Prostate gland (tissue), 2 donors: ENCODE measurements around the gene CSF2.

Experiments
- POLR2A ChIP-seq: fragments of 450-650 bp; IDR thresholded peaks from one replicate; pipeline ENCODE4 v1.6.1; 2016; ENCODE audit warnings: antibody characterized with exemption, mild to moderate bottlenecking
- POLR2AphosphoS5 ChIP-seq: sonication (generic); formaldehyde crosslinking; IDR thresholded peaks from one replicate; pipeline ENCODE4 v1.6.1; 2017; ENCODE audit warnings: antibody characterized with exemption
- TF ChIP-seq, protein P1 (sequence below), 4 experiments: fragments of 200-600 bp in 2 of 4; fragments of 450-650 bp in 2 of 4; sonication (generic) in 2 of 4; IDR thresholded peaks; 1 replicate in 3 of 4; 2 replicates in 1 of 4; pipeline ENCODE4 v1.5.1; 2016 to 2019; ENCODE audit warnings: antibody characterized with exemption in 4 of 4, mild to moderate bottlenecking in 2 of 4, moderate library complexity in 2 of 4

DNA sequence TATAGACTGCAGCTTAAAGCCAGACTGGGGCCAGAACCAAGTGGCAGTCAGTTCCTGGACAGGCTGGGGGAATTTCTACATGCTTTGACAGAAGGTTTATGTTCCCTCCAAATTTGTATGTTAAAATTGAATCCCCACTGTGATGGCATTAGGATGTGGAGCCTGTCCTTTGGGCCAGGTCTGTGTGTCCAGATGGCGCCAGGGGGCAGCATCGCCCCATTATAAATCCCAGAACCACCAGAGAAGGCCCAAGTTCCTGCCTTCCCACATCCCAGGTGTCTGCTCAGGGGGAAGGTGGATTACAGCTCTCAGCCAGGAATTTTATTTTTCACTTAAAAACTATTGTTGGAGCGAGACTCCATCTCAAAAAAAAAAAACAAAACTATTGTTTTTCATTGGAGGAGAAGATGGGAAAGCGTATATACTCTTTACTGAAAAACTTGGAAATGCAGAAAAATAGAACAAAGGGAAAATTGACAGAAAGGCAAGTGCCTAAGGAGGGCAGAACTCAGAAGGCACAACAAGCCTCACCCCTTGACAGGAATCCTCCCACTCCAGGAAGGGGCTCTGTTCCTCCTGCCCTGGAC is 8.1 kb upstream of the CSF2 start:
- TF ChIP-seq POLR2AphosphoS5 (no peak), POLR2A (no peak)
- TF ChIP-seq, protein P1, sequence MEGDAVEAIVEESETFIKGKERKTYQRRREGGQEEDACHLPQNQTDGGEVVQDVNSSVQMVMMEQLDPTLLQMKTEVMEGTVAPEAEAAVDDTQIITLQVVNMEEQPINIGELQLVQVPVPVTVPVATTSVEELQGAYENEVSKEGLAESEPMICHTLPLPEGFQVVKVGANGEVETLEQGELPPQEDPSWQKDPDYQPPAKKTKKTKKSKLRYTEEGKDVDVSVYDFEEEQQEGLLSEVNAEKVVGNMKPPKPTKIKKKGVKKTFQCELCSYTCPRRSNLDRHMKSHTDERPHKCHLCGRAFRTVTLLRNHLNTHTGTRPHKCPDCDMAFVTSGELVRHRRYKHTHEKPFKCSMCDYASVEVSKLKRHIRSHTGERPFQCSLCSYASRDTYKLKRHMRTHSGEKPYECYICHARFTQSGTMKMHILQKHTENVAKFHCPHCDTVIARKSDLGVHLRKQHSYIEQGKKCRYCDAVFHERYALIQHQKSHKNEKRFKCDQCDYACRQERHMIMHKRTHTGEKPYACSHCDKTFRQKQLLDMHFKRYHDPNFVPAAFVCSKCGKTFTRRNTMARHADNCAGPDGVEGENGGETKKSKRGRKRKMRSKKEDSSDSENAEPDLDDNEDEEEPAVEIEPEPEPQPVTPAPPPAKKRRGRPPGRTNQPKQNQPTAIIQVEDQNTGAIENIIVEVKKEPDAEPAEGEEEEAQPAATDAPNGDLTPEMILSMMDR (IDR thresholded peaks at IDR 0.05) = peak in 3 of 4 experiments; percentile 7 to 36 (median 34)
